ENCODE data around the gene AOC1.

The AOC1 gene

DNA sequence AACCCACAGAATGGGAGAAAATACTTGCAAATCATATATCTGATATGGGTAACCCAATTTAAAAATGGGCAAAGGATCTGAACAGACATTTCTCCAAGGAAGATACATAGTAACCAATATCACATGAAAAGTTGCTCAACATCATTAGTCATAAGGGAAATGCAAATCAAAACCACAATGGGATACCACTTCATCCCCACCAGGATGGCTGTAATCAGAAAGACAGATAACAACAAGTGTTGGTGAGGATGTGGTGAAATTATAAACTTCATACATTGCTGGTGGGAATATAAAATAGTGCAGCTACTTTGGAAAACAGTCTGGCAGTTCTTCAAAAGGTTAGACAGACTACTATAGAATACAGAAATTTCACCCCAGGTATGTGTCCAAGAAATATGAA, 19.3 kb downstream of the AOC1 start:
- Histone ChIP-seq H3K36me3 (ENCODE audit: control insufficient read depth, insufficient read depth, low read length) (no peaks in the 10 kb centered on the region), H3K9me3 (ENCODE audit: control insufficient read depth, low read length) (no peaks in the 10 kb centered on the region), H3K27me3 (replicated peaks; ENCODE audit: control insufficient read depth, insufficient read depth, low read length, poor library complexity, severe bottlenecking) (peaks cover 2% of the 10 kb centered on the region), H3K4me1 (ENCODE audit: control insufficient read depth, insufficient read depth, low read length, poor library complexity, severe bottlenecking) (peaks cover 3% of the 10 kb centered on the region), H3K27ac (ENCODE audit: insufficient read depth, low read length, poor library complexity, severe bottlenecking) (no peak overlapping the region), H3K4me3 (ENCODE audit: insufficient read depth, low read depth, low read length, poor library complexity, severe bottlenecking) (no peak overlapping the region)
- no peak for DNase-seq

DNA sequence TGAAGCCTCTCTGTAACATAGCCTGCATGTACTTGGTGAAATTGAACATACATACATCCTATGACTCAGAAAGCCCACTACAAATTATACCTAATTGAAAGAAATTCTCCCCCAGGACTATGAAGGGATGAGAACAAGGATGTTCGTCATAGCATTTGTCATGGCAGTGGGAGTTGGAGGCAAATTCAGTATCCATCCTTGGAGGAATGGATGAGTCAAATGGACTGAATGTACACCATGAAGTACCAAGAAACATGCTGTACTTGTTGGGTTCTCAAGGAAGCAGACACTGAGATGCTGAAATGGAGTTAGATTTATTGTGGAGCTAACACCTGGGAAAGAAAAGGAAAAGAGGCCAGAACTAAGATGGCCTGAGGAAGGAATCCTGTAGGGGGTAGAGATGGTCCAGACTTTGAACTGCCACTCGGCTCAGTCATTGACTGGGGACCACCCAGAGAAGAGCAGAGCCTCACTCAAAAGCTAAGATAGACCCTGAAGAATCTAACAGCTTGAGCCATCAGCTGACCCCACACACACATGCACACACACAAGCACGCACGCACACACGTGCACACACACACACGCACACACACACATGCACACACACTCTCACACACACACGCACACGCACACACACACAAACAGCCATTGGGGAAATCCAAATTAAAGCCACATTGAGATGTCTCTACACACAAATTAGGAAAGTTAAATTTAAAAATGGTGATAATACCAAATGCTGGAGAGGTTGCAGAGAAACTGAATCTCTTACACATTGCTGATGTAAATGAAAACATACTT, 22.3 kb downstream of the AOC1 start:
- no peak for DNase-seq

DNA sequence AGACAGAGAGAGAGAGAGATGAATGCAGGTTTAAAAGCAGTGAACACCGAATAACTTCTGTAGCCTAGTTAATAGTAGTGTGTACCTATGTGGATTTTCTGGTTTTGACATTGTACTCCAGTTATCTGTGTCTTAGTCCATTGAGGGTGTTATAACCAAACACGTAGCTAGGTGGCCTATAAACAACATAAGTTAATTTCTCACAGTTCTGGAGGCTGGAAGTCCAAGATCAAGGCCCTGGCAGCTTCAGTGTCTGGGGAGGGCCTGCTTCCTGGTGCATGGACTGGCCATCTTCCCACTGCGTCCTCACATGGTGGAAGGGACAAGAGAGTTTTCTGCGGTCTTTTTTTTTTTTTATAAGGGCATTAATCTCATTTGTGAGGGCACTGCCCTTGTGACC, 23.5 kb downstream of the AOC1 start:
- Histone ChIP-seq H3K36me3 (ENCODE audit: control insufficient read depth, insufficient read depth, low read length) (no peaks in the 10 kb centered on the region), H3K4me3 (ENCODE audit: insufficient read depth, low read depth, low read length, poor library complexity, severe bottlenecking) (no peak overlapping the region), H3K9me3 (ENCODE audit: control insufficient read depth, low read length) (no peaks in the 10 kb centered on the region), H3K27me3 (replicated peaks; ENCODE audit: control insufficient read depth, insufficient read depth, low read length, poor library complexity, severe bottlenecking) (no peaks in the 10 kb centered on the region), H3K27ac (ENCODE audit: insufficient read depth, low read length, poor library complexity, severe bottlenecking) (no peak overlapping the region), H3K4me1 (ENCODE audit: control insufficient read depth, insufficient read depth, low read length, poor library complexity, severe bottlenecking) (peaks cover 4% of the 10 kb centered on the region)
- DNase-seq, result no peak

More for the DNA sequence above, 22.3 kb downstream of the AOC1 start:
- H3K4me1 ChIP-seq (ENCODE audit: control insufficient read depth, insufficient read depth, low read length, poor library complexity, severe bottlenecking), result peaks cover 4% of the 10 kb centered on the region
- H3K9me3 ChIP-seq (ENCODE audit: control insufficient read depth, low read length), result no peaks in the 10 kb centered on the region
- H3K4me3 ChIP-seq (ENCODE audit: insufficient read depth, low read depth, low read length, poor library complexity, severe bottlenecking), result no peak overlapping the region
- H3K27me3 ChIP-seq (replicated peaks; ENCODE audit: control insufficient read depth, insufficient read depth, low read length, poor library complexity, severe bottlenecking), result no peaks in the 10 kb centered on the region
- no peaks in the 10 kb centered on the region for H3K36me3 ChIP-seq (ENCODE audit: control insufficient read depth, insufficient read depth, low read length)
- no peak overlapping the region for H3K27ac ChIP-seq (ENCODE audit: insufficient read depth, low read length, poor library complexity, severe bottlenecking)

DNA sequence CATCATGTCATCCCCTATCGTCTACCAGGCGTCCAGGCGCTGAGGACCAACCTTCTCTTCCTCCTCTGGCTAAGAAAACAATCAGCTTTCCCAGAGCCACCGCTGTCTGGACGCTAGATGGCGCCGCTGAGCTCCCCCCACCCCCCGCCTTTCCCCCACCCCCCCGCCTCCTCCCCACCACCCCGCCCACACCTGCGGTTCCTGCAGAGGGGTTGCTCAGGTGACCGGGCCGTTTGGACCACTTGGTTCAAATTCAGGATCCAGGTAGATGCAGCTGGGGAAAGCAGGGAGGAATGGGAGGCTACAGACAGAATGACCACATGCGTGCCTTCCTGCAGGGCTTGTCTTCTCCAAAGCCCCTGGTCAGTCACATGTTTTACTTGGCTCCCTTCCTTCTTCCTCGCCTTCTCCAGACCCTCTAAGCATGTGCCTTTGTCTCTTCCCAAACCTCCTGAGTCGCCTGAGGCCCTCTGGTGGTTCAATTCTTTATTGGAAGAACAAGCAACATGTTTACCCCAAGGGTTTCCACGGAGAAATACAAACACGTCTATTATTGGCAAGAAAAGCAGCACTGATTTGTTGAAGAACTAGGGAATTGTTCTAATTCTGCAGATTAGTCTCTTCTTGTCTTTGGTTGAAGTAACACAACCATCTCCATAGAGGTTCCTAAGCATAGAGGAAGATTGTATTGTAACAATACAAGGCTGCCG, 24.7 kb downstream of the AOC1 start:
- Histone ChIP-seq H3K4me3 (ENCODE audit: insufficient read depth, low read depth, low read length, poor library complexity, severe bottlenecking) (no peak overlapping the region), H3K27ac (ENCODE audit: insufficient read depth, low read length, poor library complexity, severe bottlenecking) (no peak overlapping the region), H3K9me3 (ENCODE audit: control insufficient read depth, low read length) (peaks cover 5% of the 10 kb centered on the region), H3K36me3 (ENCODE audit: control insufficient read depth, insufficient read depth, low read length) (no peaks in the 10 kb centered on the region), H3K27me3 (replicated peaks; ENCODE audit: control insufficient read depth, insufficient read depth, low read length, poor library complexity, severe bottlenecking) (no peaks in the 10 kb centered on the region), H3K4me1 (ENCODE audit: control insufficient read depth, insufficient read depth, low read length, poor library complexity, severe bottlenecking) (peaks cover 4% of the 10 kb centered on the region)
- DNase-seq, result peak; percentile 13 to 30 (median 23)

DNA sequence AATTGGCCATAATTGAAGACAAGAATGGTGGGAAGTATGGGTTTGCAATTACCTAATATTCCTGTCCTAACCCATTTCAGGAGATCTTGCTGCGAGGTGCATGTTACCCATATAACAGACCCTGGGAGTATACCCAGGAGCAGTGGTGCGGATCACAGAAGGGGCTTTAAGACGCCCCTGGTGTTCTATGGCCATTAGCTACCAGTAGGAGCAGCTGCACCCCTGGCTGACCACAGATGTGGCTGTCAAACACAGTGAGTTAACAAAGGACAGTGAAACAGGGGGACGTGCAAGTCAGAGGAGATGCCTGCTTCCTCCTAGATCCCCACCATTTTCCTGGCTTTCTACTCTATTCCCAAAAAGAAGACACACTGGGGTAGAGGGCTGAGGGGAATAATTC, 25.2 kb downstream of the AOC1 start:
- Histone ChIP-seq H3K9me3 (ENCODE audit: control insufficient read depth, low read length) (peaks cover 5% of the 10 kb centered on the region), H3K4me1 (ENCODE audit: control insufficient read depth, insufficient read depth, low read length, poor library complexity, severe bottlenecking) (peaks cover 4% of the 10 kb centered on the region), H3K27me3 (replicated peaks; ENCODE audit: control insufficient read depth, insufficient read depth, low read length, poor library complexity, severe bottlenecking) (no peaks in the 10 kb centered on the region), H3K36me3 (ENCODE audit: control insufficient read depth, insufficient read depth, low read length) (no peaks in the 10 kb centered on the region), H3K27ac (ENCODE audit: insufficient read depth, low read length, poor library complexity, severe bottlenecking) (no peak overlapping the region), H3K4me3 (ENCODE audit: insufficient read depth, low read depth, low read length, poor library complexity, severe bottlenecking) (no peak overlapping the region)
- DNase-seq, result no peak

DNA sequence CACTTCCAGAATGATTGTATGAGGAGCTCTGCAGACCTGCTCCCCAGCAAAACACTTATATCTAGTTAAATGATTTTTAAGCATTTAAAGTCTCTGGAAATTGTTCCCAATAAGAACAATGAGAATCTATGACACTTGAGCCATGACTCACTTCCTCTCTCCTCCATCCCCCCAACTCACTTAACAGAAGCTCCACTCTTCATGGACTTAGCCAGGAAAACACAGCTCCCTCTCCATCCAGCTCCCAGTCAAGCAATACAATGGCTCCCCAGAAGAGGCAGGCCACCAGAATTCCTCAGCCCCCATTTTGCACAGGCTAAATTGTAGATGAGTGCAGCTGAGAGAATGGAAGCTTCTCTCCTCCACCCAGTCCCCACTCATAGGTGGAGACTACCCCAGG, 27.0 kb downstream of the AOC1 start:
- H3K4me1 ChIP-seq (ENCODE audit: control insufficient read depth, insufficient read depth, low read length, poor library complexity, severe bottlenecking), result peaks cover 4% of the 10 kb centered on the region
- H3K4me3 ChIP-seq (ENCODE audit: insufficient read depth, low read depth, low read length, poor library complexity, severe bottlenecking), result no peak overlapping the region
- H3K27me3 ChIP-seq (replicated peaks; ENCODE audit: control insufficient read depth, insufficient read depth, low read length, poor library complexity, severe bottlenecking), result no peaks in the 10 kb centered on the region
- peaks cover 5% of the 10 kb centered on the region for H3K9me3 ChIP-seq (ENCODE audit: control insufficient read depth, low read length)
- DNase-seq, result no peak
- H3K27ac ChIP-seq (ENCODE audit: insufficient read depth, low read length, poor library complexity, severe bottlenecking), result no peak overlapping the region
- H3K36me3 ChIP-seq (ENCODE audit: control insufficient read depth, insufficient read depth, low read length), result no peaks in the 10 kb centered on the region

DNA sequence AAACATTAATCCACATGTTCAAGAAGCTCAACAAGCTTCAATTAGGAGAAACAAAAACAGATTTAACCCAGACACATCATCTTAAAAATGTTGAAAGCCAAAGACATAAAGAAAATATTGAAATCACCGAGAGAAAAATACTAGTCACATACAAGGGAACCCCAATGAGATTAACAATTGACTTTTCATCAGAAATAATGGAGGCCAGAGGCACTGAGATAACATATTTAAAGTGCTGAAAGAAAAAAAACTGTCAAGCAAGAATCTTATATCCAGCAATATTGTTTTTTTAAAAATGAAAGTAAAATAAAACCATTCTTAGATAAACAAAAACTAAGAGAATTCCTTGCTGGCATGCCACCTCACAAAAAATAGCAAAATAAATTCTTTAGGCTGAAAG, 28.9 kb downstream of the AOC1 start:
- H3K4me1 ChIP-seq (ENCODE audit: control insufficient read depth, insufficient read depth, low read length, poor library complexity, severe bottlenecking), result peaks cover 4% of the 10 kb centered on the region
- H3K9me3 ChIP-seq (ENCODE audit: control insufficient read depth, low read length), result peaks cover 5% of the 10 kb centered on the region
- DNase-seq, result no peak

DNA sequence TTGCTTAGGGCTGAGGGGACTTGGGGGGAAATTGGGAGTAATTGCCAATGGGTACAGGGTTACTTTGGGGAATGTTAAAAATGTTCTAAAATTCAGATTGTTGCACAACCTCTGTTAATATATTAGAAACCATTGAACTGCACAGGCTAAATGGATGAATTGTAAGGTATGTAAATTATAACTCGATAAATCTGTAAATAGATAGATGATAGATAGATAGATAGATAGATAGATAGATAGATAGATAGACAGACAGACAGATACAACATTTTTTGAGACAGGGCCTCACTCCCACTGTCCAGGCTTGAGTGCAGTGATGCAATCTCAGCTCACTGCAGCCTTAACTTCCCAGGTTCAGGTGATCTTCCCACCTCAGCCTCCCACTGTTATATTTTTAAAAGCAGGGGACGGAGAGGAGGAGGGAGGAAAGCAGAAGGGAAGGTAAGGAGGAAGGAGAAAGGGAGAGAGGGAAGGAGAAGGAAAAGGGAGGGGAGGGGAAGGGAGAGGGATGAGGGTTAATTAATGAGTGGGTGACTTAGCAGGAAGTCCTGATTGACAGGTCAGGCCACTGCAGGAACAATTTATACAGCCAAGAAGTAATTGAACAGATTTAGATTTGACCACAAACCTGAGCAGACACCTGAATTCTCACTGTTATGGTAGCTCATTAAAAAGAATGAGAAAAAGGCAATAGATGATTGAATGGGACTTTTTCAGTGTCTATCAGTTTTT, 38.7 kb downstream of the AOC1 start:
- Histone ChIP-seq H3K27ac (ENCODE audit: insufficient read depth, low read length, poor library complexity, severe bottlenecking) (no peak overlapping the region), H3K4me3 (ENCODE audit: insufficient read depth, low read depth, low read length, poor library complexity, severe bottlenecking) (no peak overlapping the region), H3K27me3 (replicated peaks; ENCODE audit: control insufficient read depth, insufficient read depth, low read length, poor library complexity, severe bottlenecking) (no peaks in the 10 kb centered on the region), H3K36me3 (ENCODE audit: control insufficient read depth, insufficient read depth, low read length) (no peaks in the 10 kb centered on the region), H3K4me1 (ENCODE audit: control insufficient read depth, insufficient read depth, low read length, poor library complexity, severe bottlenecking) (no peaks in the 10 kb centered on the region), H3K9me3 (ENCODE audit: control insufficient read depth, low read length) (no peaks in the 10 kb centered on the region)
- DNase-seq, result no peak

More for the DNA sequence above, 28.9 kb downstream of the AOC1 start:
- Histone ChIP-seq H3K4me3 (ENCODE audit: insufficient read depth, low read depth, low read length, poor library complexity, severe bottlenecking) (no peak overlapping the region), H3K36me3 (ENCODE audit: control insufficient read depth, insufficient read depth, low read length) (no peaks in the 10 kb centered on the region), H3K27ac (ENCODE audit: insufficient read depth, low read length, poor library complexity, severe bottlenecking) (no peak overlapping the region), H3K27me3 (replicated peaks; ENCODE audit: control insufficient read depth, insufficient read depth, low read length, poor library complexity, severe bottlenecking) (no peaks in the 10 kb centered on the region)

DNA sequence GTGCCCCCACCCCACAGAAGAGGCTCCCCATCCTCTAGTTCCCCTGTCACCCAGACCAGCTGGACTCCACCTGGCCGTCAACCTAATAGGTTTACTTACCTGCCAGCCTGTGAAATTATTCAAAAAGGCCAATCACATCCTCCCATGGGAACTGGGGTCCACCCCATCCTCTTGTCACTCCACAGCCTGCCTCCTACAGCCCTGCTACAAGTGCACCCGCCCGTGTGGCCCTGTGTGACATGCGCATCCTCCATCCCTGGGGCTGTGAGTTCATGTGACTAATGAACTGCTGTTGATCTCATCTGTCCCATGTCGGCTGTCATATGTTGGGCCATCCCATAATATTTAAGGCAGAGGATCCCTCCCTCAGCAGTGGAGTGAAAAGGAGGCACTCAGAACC, 39.4 kb downstream of the AOC1 start:
- Histone ChIP-seq H3K27me3 (replicated peaks; ENCODE audit: control insufficient read depth, insufficient read depth, low read length, poor library complexity, severe bottlenecking) (no peaks in the 10 kb centered on the region), H3K4me3 (ENCODE audit: insufficient read depth, low read depth, low read length, poor library complexity, severe bottlenecking) (no peak overlapping the region), H3K27ac (ENCODE audit: insufficient read depth, low read length, poor library complexity, severe bottlenecking) (no peak overlapping the region), H3K36me3 (ENCODE audit: control insufficient read depth, insufficient read depth, low read length) (no peaks in the 10 kb centered on the region), H3K9me3 (ENCODE audit: control insufficient read depth, low read length) (no peaks in the 10 kb centered on the region), H3K4me1 (ENCODE audit: control insufficient read depth, insufficient read depth, low read length, poor library complexity, severe bottlenecking) (no peaks in the 10 kb centered on the region)
- DNase-seq, result no peak

DNA sequence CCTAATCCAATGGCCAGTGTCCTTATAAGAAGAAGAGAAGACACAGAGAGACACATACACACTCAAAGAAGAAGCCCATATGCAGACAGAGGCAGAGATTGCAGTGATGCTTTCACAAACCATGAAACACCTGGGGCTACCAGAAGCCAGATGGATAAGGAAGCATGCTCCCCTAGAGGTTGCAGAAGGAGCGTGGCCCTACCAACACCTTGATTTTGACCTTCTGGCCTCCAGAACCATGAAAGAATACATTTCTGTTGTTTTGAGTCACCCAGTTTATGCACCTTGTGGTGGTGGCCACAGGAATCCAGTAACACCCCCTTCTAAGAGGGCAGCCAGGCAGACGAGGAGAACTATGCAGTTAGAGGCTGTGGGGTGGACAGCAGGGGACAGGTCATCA, 43.5 kb downstream of the AOC1 start:
- Histone ChIP-seq H3K27me3 (replicated peaks; ENCODE audit: control insufficient read depth, insufficient read depth, low read length, poor library complexity, severe bottlenecking) (no peaks in the 10 kb centered on the region), H3K4me1 (ENCODE audit: control insufficient read depth, insufficient read depth, low read length, poor library complexity, severe bottlenecking) (peaks cover 7% of the 10 kb centered on the region), H3K9me3 (ENCODE audit: control insufficient read depth, low read length) (no peaks in the 10 kb centered on the region), H3K36me3 (ENCODE audit: control insufficient read depth, insufficient read depth, low read length) (no peaks in the 10 kb centered on the region), H3K4me3 (ENCODE audit: insufficient read depth, low read depth, low read length, poor library complexity, severe bottlenecking) (no peak overlapping the region), H3K27ac (ENCODE audit: insufficient read depth, low read length, poor library complexity, severe bottlenecking) (no peak overlapping the region)
- no peak for DNase-seq

Data from effector memory CD4-positive, alpha-beta T cell (primary cell).